Measurements from ENCODE around the gene ATXN7.
A peak's percentile ranks its signal among the peaks of the same experiment; 100 is the strongest.

The ATXN7 gene

GRCh38 chr3:63986146-63986545 is 122.5 kb downstream of the ATXN7 start:
- no peak for DNase-seq (ENCODE audit: low read depth)

GRCh38 chr3:63986831-63987230 is 123.2 kb downstream of the ATXN7 start:
- DNase-seq (ENCODE audit: low read depth): no peak

GRCh38 chr3:63988943-63989342 is 125.3 kb downstream of the ATXN7 start:
- DNase-seq (ENCODE audit: low read depth): no peak

GRCh38 chr3:63990204-63990603 is 126.5 kb downstream of the ATXN7 start:
- no peak for DNase-seq (ENCODE audit: low read depth)

GRCh38 chr3:63990733-63991132 is 127.1 kb downstream of the ATXN7 start:
- no peak for DNase-seq (ENCODE audit: low read depth)

- DNase-seq (ENCODE audit: low read depth): no peak
These were observed 128.0 kb downstream of the ATXN7 start for GRCh38 chr3:63991666-63992065.

- no peak for DNase-seq (ENCODE audit: low read depth)
These were observed 129.0 kb downstream of the ATXN7 start for GRCh38 chr3:63992516-63993209.

- DNase-seq (ENCODE audit: low read depth): peak; percentile 40
These were observed 130.0 kb downstream of the ATXN7 start for GRCh38 chr3:63993653-63994079.

- no peak for DNase-seq (ENCODE audit: low read depth)
These were observed 131.4 kb downstream of the ATXN7 start for GRCh38 chr3:63995086-63995485.

- no peak for DNase-seq (ENCODE audit: low read depth)
These were observed 135.4 kb downstream of the ATXN7 start for GRCh38 chr3:63998852-63999754.

- DNase-seq (ENCODE audit: low read depth): no peak
These were observed 136.9 kb downstream of the ATXN7 start for GRCh38 chr3:64000453-64001055.

GRCh38 chr3:64002233-64002632 is 138.6 kb downstream of the ATXN7 start:
- DNase-seq (ENCODE audit: low read depth): no peak

- no peak for DNase-seq (ENCODE audit: low read depth)
These were observed 139.9 kb downstream of the ATXN7 start for GRCh38 chr3:64003589-64003988.

GRCh38 chr3:64008017-64008416 is 144.3 kb downstream of the ATXN7 start:
- no peak for DNase-seq (ENCODE audit: low read depth)

GRCh38 chr3:64008487-64009351 is 145.1 kb downstream of the ATXN7 start:
- no peak for DNase-seq (ENCODE audit: low read depth)

- no peak for DNase-seq (ENCODE audit: low read depth)
These were observed 145.9 kb downstream of the ATXN7 start for GRCh38 chr3:64009528-64009927.

GRCh38 chr3:64010199-64010598 is 146.5 kb downstream of the ATXN7 start:
- no peak for DNase-seq (ENCODE audit: low read depth)

- DNase-seq (ENCODE audit: low read depth): no peak
These were observed 148.0 kb downstream of the ATXN7 start for GRCh38 chr3:64011685-64012084.

- no peak for DNase-seq (ENCODE audit: low read depth)
These were observed 153.4 kb downstream of the ATXN7 start for GRCh38 chr3:64016941-64017620.

- no peak for DNase-seq (ENCODE audit: low read depth)
These were observed 155.6 kb downstream of the ATXN7 start for GRCh38 chr3:64019271-64019670.

- no peak for DNase-seq (ENCODE audit: low read depth)
These were observed 156.2 kb downstream of the ATXN7 start for GRCh38 chr3:64019879-64020278.
